ENCODE results near the gene USP54.

Gene USP54

GRCh38 chr10:73478636-73479035 lies 112.5 kb downstream of the USP54 start:
- H3K27ac ChIP-seq, result no peak overlapping the region
- no peak for DNase-seq (ENCODE audit: low spot score)
- H3K4me3 ChIP-seq, result no peak overlapping the region
- TF ChIP-seq CTCF (IDR thresholded peaks at IDR 0.05), result no peak

- no peak for DNase-seq (ENCODE audit: low spot score)
- Histone ChIP-seq H3K4me3 (no peak overlapping the region), H3K27ac (no peak overlapping the region)
- no peak for TF ChIP-seq CTCF (IDR thresholded peaks at IDR 0.05)
Measured at GRCh38 chr10:73471226-73471625, 119.9 kb downstream of the USP54 start.

DNA sequence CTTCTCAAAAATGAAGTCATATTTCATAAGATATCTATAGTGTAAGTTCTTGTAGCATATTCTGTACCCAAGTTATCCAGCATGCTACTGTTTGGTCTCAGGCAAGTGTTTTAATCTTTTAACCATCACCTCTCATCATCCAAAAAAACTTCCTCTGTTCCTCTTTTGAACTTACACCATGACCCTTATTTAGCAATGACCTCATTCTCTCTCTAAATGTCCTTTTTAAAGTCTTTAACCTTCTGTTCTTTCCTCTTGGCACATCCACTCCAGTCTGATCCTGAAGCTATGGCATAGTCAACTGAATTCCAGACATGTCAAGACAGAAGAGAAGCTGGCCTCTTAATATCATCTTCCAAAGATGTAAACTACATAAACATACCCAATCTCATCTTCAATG lies 121.6 kb downstream of the USP54 start:
- no peak overlapping the region for H3K27ac ChIP-seq
- DNase-seq (ENCODE audit: low spot score), result no peak
- no peak overlapping the region for H3K4me3 ChIP-seq
- TF ChIP-seq CTCF (IDR thresholded peaks at IDR 0.05), result no peak

GRCh38 chr10:73467206-73467605 lies 123.9 kb downstream of the USP54 start:
- H3K4me3 ChIP-seq, result no peak overlapping the region
- DNase-seq (ENCODE audit: low spot score), result no peak
- no peak for TF ChIP-seq CTCF (IDR thresholded peaks at IDR 0.05)
- H3K27ac ChIP-seq, result no peak overlapping the region

- DNase-seq (ENCODE audit: low spot score), result no peak
- H3K4me3 ChIP-seq, result no peak overlapping the region
- no peak overlapping the region for H3K27ac ChIP-seq
- TF ChIP-seq CTCF (IDR thresholded peaks at IDR 0.05), result no peak
Measured at GRCh38 chr10:73465978-73466726, 125.0 kb downstream of the USP54 start.

- no peak overlapping the region for H3K27ac ChIP-seq
- no peak for TF ChIP-seq CTCF (IDR thresholded peaks at IDR 0.05)
- no peak overlapping the region for H3K4me3 ChIP-seq
- no peak for DNase-seq (ENCODE audit: low spot score)
Measured at GRCh38 chr10:73460897-73461296, 130.2 kb downstream of the USP54 start.

DNA sequence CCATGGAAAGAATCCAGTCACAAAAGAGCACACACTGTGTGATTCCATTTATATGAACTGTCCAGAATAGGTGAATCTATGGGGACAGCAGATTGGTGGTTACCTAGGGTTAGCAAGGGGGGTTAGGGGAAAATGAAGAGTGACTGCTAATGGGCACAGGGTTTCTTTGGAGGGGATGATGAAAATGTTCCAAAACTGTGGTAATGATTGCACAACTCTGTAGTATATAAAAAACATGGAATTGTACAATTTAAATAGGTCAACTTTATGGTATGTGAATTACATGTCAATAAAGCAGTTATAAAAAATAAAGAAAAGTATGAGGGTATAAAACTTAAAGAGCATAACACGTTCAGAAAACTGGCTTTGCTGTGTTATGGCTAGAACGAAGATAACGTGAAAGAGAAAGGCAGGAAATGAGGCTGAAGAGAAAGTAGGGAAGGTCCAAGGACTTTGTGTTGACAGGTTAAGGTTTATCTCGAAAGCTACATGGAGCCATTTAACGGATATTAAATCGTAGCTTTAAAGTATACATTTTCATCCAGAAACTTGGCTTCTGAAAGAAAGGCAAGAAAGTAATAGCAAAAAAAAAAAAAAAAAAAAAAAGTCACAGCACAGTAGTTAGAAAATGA lies 131.3 kb downstream of the USP54 start:
- H3K4me3 ChIP-seq, result no peak overlapping the region
- no peak for TF ChIP-seq CTCF (IDR thresholded peaks at IDR 0.05)
- no peak for DNase-seq (ENCODE audit: low spot score)
- no peak overlapping the region for H3K27ac ChIP-seq
